ENCODE measurements around the gene INSYN2B. TPM values are rescaled to one million over a fixed set of nuclear protein-coding genes. Genes with fewer than 3 reads are reported as not detected.

The INSYN2B gene
- polyA plus RNA-seq, 1 experiment = 2.0 TPM

GRCh38 chr5:169876386-169876785 lies 103.9 kb downstream of the INSYN2B start:
- no peak for TF ChIP-seq CTCF (IDR thresholded peaks at IDR 0.05; ENCODE audit: insufficient read depth, low read depth, low read length)
- ChIA-PET CTCF (interaction anchor here (0.8 to 3.4 kb wide), 3 partner anchors 29 to 175 kb away, joined by 4 to 17 read pairs (median 5); partner anchors contain the start of gene INSYN2B), POLR2A (no interaction called here)
- no peak for DNase-seq (ENCODE audit: low read depth)
- Histone ChIP-seq H3K36me3 (ENCODE audit: control insufficient read depth, insufficient read depth, low read length) (no peaks in the 10 kb centered on the region), H3K27me3 (ENCODE audit: control insufficient read depth, insufficient read depth, low read length) (no peaks in the 10 kb centered on the region), H3K4me3 (ENCODE audit: low read depth, low read length) (no peak overlapping the region)

GRCh38 chr5:169875731-169876130 lies 104.6 kb downstream of the INSYN2B start:
- ChIA-PET POLR2A (interaction anchor here (0.6 kb wide), 1 partner anchor 16 kb away, joined by 12 read pairs; no protein-coding TSS in a partner anchor), CTCF (interaction anchor here (1.2 to 3.4 kb wide), 2 partner anchors 105 to 133 kb away, joined by 3 to 17 read pairs; partner anchors contain the start of gene INSYN2B)
- TF ChIP-seq CTCF (IDR thresholded peaks at IDR 0.05; ENCODE audit: insufficient read depth, low read depth, low read length) = no peak
- no peaks in the 10 kb centered on the region for H3K36me3 ChIP-seq (ENCODE audit: control insufficient read depth, insufficient read depth, low read length)
- H3K27me3 ChIP-seq (ENCODE audit: control insufficient read depth, insufficient read depth, low read length) = no peaks in the 10 kb centered on the region
- DNase-seq (ENCODE audit: low read depth) = no peak
- H3K4me3 ChIP-seq (ENCODE audit: low read depth, low read length) = no peak overlapping the region

GRCh38 chr5:169875091-169875728 lies 105.1 kb downstream of the INSYN2B start:
- H3K4me3 ChIP-seq (ENCODE audit: low read depth, low read length) = no peak overlapping the region
- DNase-seq (ENCODE audit: low read depth) = peak; percentile 30
- no peaks in the 10 kb centered on the region for H3K27me3 ChIP-seq (ENCODE audit: control insufficient read depth, insufficient read depth, low read length)
- CTCF ChIA-PET = interaction anchor here (1.2 to 3.4 kb wide), 2 partner anchors 105 to 132 kb away, joined by 3 to 17 read pairs; partner anchors contain the start of gene INSYN2B
- H3K36me3 ChIP-seq (ENCODE audit: control insufficient read depth, insufficient read depth, low read length) = no peaks in the 10 kb centered on the region
- no peak for TF ChIP-seq CTCF (IDR thresholded peaks at IDR 0.05; ENCODE audit: insufficient read depth, low read depth, low read length)
- POLR2A ChIA-PET = interaction anchor here (0.6 kb wide), 1 partner anchor 16 kb away, joined by 12 read pairs; no protein-coding TSS in a partner anchor

- no peak overlapping the region for H3K4me3 ChIP-seq (ENCODE audit: low read depth, low read length)
- H3K27me3 ChIP-seq (ENCODE audit: control insufficient read depth, insufficient read depth, low read length) = no peaks in the 10 kb centered on the region
- TF ChIP-seq CTCF (IDR thresholded peaks at IDR 0.05; ENCODE audit: insufficient read depth, low read depth, low read length) = no peak
- CTCF ChIA-PET = interaction anchor here (3.4 kb wide), 1 partner anchor 106 kb away, joined by 17 read pairs; the partner anchor contains the start of gene INSYN2B
- no peak for DNase-seq (ENCODE audit: low read depth)
- no peaks in the 10 kb centered on the region for H3K36me3 ChIP-seq (ENCODE audit: control insufficient read depth, insufficient read depth, low read length)
- POLR2A ChIA-PET = no interaction called here
These were observed 105.7 kb downstream of the INSYN2B start for GRCh38 chr5:169874621-169875020.

GRCh38 chr5:169873642-169874041 lies 106.7 kb downstream of the INSYN2B start:
- ChIA-PET POLR2A (interaction anchor here (0.6 kb wide), 1 partner anchor 12 kb away, joined by 5 read pairs; no protein-coding TSS in a partner anchor), CTCF (interaction anchor here (0.6 to 1.7 kb wide), 2 partner anchors 107 to 564 kb away, joined by 3 to 8 read pairs; partner anchors contain the start of gene INSYN2B)
- Histone ChIP-seq H3K27me3 (ENCODE audit: control insufficient read depth, insufficient read depth, low read length) (no peaks in the 10 kb centered on the region), H3K4me3 (ENCODE audit: low read depth, low read length) (no peak overlapping the region), H3K36me3 (ENCODE audit: control insufficient read depth, insufficient read depth, low read length) (no peaks in the 10 kb centered on the region)
- TF ChIP-seq CTCF (IDR thresholded peaks at IDR 0.05; ENCODE audit: insufficient read depth, low read depth, low read length) = no peak
- DNase-seq (ENCODE audit: low read depth) = no peak

All from BJ (cell line).